Lower lobe of right lung (tissue), 2 donors: ENCODE results near the gene KRTAP10-6. TPM values are rescaled to one million over a fixed set of nuclear protein-coding genes. Genes with fewer than 3 reads are reported as not detected.
"Not testable (repeated sequence)": the region's sequence is repeated elsewhere in the genome, so short reads cannot be mapped to it uniquely, and the experiment has no call there.

Experiments used
- ATAC-seq, 2 donors: fragments of 200-7000 bp; cut with Tn5 transposase; one replicate each; pipeline ENCODE4 v1.9.1; 2020 to 2022; ENCODE audit warnings: mild to moderate bottlenecking in 2 of 2, moderate library complexity in 2 of 2
- DNase-seq: peaks from one replicate; pipeline ENCODE4 v3.0.0-alpha.2; 2020
- H3K27ac ChIP-seq: fragments of 200-600 bp; one replicate; pipeline ENCODE4 v1.8.0; 2022
- H3K27me3 ChIP-seq: fragments of 200-600 bp; one replicate; pipeline ENCODE4 v1.8.0; 2022; ENCODE audit warnings: low read depth
- H3K36me3 ChIP-seq: fragments of 200-600 bp; one replicate; pipeline ENCODE4 v1.8.0; 2022; ENCODE audit warnings: mild to moderate bottlenecking
- H3K4me1 ChIP-seq: fragments of 200-600 bp; one replicate; pipeline ENCODE4 v1.8.0; 2022
- H3K4me3 ChIP-seq: fragments of 200-600 bp; one replicate; pipeline ENCODE4 v1.8.0; 2022; ENCODE audit warnings: mild to moderate bottlenecking
- H3K9me3 ChIP-seq: fragments of 200-600 bp; one replicate; pipeline ENCODE4 v1.8.0; 2022
- CTCF ChIP-seq: fragments of 200-600 bp; IDR thresholded peaks from one replicate; pipeline ENCODE4 v1.8.0; 2022; ENCODE audit warnings: antibody characterized with exemption, mild to moderate bottlenecking
- intact Hi-C: fragments of 100-400 bp; cut with DNase I; formaldehyde crosslinking; loops from one replicate; pipeline ENCODE4 v1.11.0; 2022
- total RNA-seq: library from RNA; stranded (reverse); fragmentation: NEBNext Ultra II Directional; extraction: Animal tissue kit (Norgen Biotek cat#: 25700); gene quantifications from one replicate; pipeline ENCODE4 v1.2.1, GENCODE V29; 2021
- donor health status: DM: no; HTN: yes; CAD: no; lungs with severe emphysema.

The KRTAP10-6 gene
- total RNA-seq, 1 donor from 2014 or later, result not detected

- Histone ChIP-seq H3K36me3 (no peaks in the 10 kb centered on the region), H3K4me3 (no peak overlapping the region), H3K27me3 (peaks cover 10% of the 10 kb centered on the region), H3K9me3 (no peaks in the 10 kb centered on the region), H3K4me1 (no peaks in the 10 kb centered on the region), H3K27ac (no peak overlapping the region)
- no peak for TF ChIP-seq CTCF
- intact Hi-C loops, result no loop called here
- ATAC-seq (peak in 1 of 2 donors; percentile 21), DNase-seq (peak; percentile 14)
These were observed 37.0 kb downstream of the KRTAP10-6 start for GRCh38 chr21:44555200-44555875.

GRCh38 chr21:44552681-44553080 is 39.6 kb downstream of the KRTAP10-6 start:
- peak; percentile 28 for DNase-seq
- Histone ChIP-seq H3K9me3 (no peaks in the 10 kb centered on the region), H3K36me3 (no peaks in the 10 kb centered on the region), H3K27ac (no peak overlapping the region), H3K27me3 (peaks cover 3% of the 10 kb centered on the region), H3K4me1 (no peaks in the 10 kb centered on the region), H3K4me3 (no peak overlapping the region)
- no peak for TF ChIP-seq CTCF
- ATAC-seq, result no peak
- intact Hi-C loops, result no loop called here

GRCh38 chr21:44552136-44552535 is 40.2 kb downstream of the KRTAP10-6 start:
- H3K4me3 ChIP-seq, result no peak overlapping the region
- ATAC-seq, result no peak

GRCh38 chr21:44551340-44551961 is 40.9 kb downstream of the KRTAP10-6 start, which contains the start of gene KRTAP10-2:
TSS of gene KRTAP10-2 (minus strand) at chr21:44551505. CDS start at chr21:44551458, 47 bp downstream.
- peak; percentile 28 for DNase-seq
- ATAC-seq, result peak in 1 of 2 donors; percentile 12
- intact Hi-C loops, result no loop called here
- Histone ChIP-seq H3K9me3 (no peaks in the 10 kb centered on the region), H3K27ac (no peak within 1 kb of the TSS), H3K4me3 (no peak within 1 kb of the TSS), H3K4me1 (no peaks in the 10 kb centered on the region), H3K36me3 (no peaks in the 10 kb centered on the region), H3K27me3 (no peaks in the 10 kb centered on the region)
- TF ChIP-seq CTCF, result no peak

More at GRCh38 chr21:44552136-44552535, 40.2 kb downstream of the KRTAP10-6 start:
- no peak for TF ChIP-seq CTCF
- no peak for DNase-seq
- H3K27ac ChIP-seq, result no peak overlapping the region
- H3K27me3 ChIP-seq, result no peaks in the 10 kb centered on the region
- intact Hi-C loops, result no loop called here
- H3K4me1 ChIP-seq, result no peaks in the 10 kb centered on the region
- H3K36me3 ChIP-seq, result no peaks in the 10 kb centered on the region
- no peaks in the 10 kb centered on the region for H3K9me3 ChIP-seq

GRCh38 chr21:44550807-44551206 is 41.5 kb downstream of the KRTAP10-6 start:
- Histone ChIP-seq H3K27ac (no peak overlapping the region), H3K4me3 (no peak overlapping the region), H3K9me3 (no peaks in the 10 kb centered on the region), H3K36me3 (no peaks in the 10 kb centered on the region), H3K27me3 (no peaks in the 10 kb centered on the region), H3K4me1 (no peaks in the 10 kb centered on the region)
- intact Hi-C loops, result no loop called here
- TF ChIP-seq CTCF, result no peak
- peak; percentile 15 for DNase-seq
- ATAC-seq, result no peak

- H3K4me1 ChIP-seq, intact Hi-C loops, H3K27ac ChIP-seq, H3K9me3 ChIP-seq, H3K4me3 ChIP-seq, H3K36me3 ChIP-seq, H3K27me3 ChIP-seq: not testable (repeated sequence)
- DNase-seq (peak; percentile 32), ATAC-seq (peak; percentile 16 to 45)
These were observed 42.0 kb downstream of the KRTAP10-6 start for GRCh38 chr21:44550285-44550684.
